AG09319 (cell line): ENCODE data around the gene PAFAH1B2.
A peak's percentile ranks its signal among the peaks of the same experiment; 100 is the strongest.

ENCODE experiments used
- DNase-seq: peaks from one replicate; pipeline ENCODE4 v3.0.0-alpha.2; 2010; ENCODE audit warnings: low read depth; ENCODE audit errors: extremely low read depth
- CTCF ChIP-seq: IDR thresholded peaks from 2 replicates; pipeline ENCODE4 v1.5.1; 2011; ENCODE audit warnings: low read depth, mild to moderate bottlenecking, inconsistent platforms, low read length, moderate library complexity

The PAFAH1B2 gene

GRCh38 chr11:117219995-117220394 lies 75.9 kb downstream of the PAFAH1B2 start:
- TF ChIP-seq CTCF = no peak
- no peak for DNase-seq

- no peak for TF ChIP-seq CTCF
- no peak for DNase-seq
Observed at GRCh38 chr11:117220568-117220967, 76.5 kb downstream of the PAFAH1B2 start.

GRCh38 chr11:117220999-117221774 lies 77.1 kb downstream of the PAFAH1B2 start:
- no peak for TF ChIP-seq CTCF
- DNase-seq = no peak

- peak; percentile 6; the same call in 1 of the 2 replicates for TF ChIP-seq CTCF
- no peak for DNase-seq
Observed at GRCh38 chr11:117221775-117222517, 77.9 kb downstream of the PAFAH1B2 start.

- DNase-seq = no peak
- no peak for TF ChIP-seq CTCF
Observed at GRCh38 chr11:117222991-117223740, 79.1 kb downstream of the PAFAH1B2 start.

- DNase-seq = no peak
Observed at GRCh38 chr11:117223741-117224689, 79.9 kb downstream of the PAFAH1B2 start.

More at GRCh38 chr11:117223741-117224689, 79.9 kb downstream of the PAFAH1B2 start:
- TF ChIP-seq CTCF = no peak
